ENCODE measurements around the gene GRM4. TPM values are rescaled to one million over a fixed set of nuclear protein-coding genes. Genes with fewer than 3 reads are reported as not detected.
"Not testable (repeated sequence)": the region's sequence is repeated elsewhere in the genome, so short reads cannot be mapped to it uniquely, and the experiment has no call there.

Gene GRM4
- 0.36 TPM for polyA plus RNA-seq (2013, experiment 1 of 2; ENCODE audit: insufficient read length)
- 0.63 TPM for polyA plus RNA-seq (2013, experiment 2 of 2; ENCODE audit: insufficient read length)

GRCh38 chr6:34146021-34146782, at the start of gene GRM4:
TSS of gene GRM4 (minus strand) at chr6:34146087. CDS start at chr6:34133496, 12,591 bp downstream.
- no peak for DNase-seq

GRCh38 chr6:34194772-34195171, 48.9 kb upstream of the GRM4 start:
- no peak for DNase-seq

- DNase-seq = no peak
Measured at GRCh38 chr6:34190504-34191122, 44.7 kb upstream of the GRM4 start.

- no peak for DNase-seq
Measured at GRCh38 chr6:34189806-34190503, 44.1 kb upstream of the GRM4 start.

- not testable (repeated sequence) for DNase-seq
Measured at GRCh38 chr6:34184726-34185125, 38.8 kb upstream of the GRM4 start.

GRCh38 chr6:34182751-34183531, 37.1 kb upstream of the GRM4 start:
- DNase-seq = no peak

GRCh38 chr6:34181908-34182307, 36.0 kb upstream of the GRM4 start:
- DNase-seq = no peak

GRCh38 chr6:34179106-34179720, 33.3 kb upstream of the GRM4 start:
- no peak for DNase-seq

GRCh38 chr6:34178357-34179105, 32.6 kb upstream of the GRM4 start:
- no peak for DNase-seq

- no peak for DNase-seq
Measured at GRCh38 chr6:34177181-34177591, 31.3 kb upstream of the GRM4 start.

- DNase-seq = no peak
Measured at GRCh38 chr6:34176261-34177031, 30.6 kb upstream of the GRM4 start.

- DNase-seq = no peak
Measured at GRCh38 chr6:34174846-34175399, 29.0 kb upstream of the GRM4 start.

- no peak for DNase-seq
Measured at GRCh38 chr6:34172961-34173775, 27.3 kb upstream of the GRM4 start.

GRCh38 chr6:34170346-34170745, 24.5 kb upstream of the GRM4 start:
- DNase-seq = no peak

- no peak for DNase-seq
Measured at GRCh38 chr6:34169897-34170296, 24.0 kb upstream of the GRM4 start.

- DNase-seq = no peak
Measured at GRCh38 chr6:34161857-34162515, 16.1 kb upstream of the GRM4 start.

- DNase-seq = no peak
Measured at GRCh38 chr6:34159844-34160243, 14.0 kb upstream of the GRM4 start.

GRCh38 chr6:34158876-34159275, 13.0 kb upstream of the GRM4 start:
- DNase-seq = no peak

GRCh38 chr6:34157851-34158250, 12.0 kb upstream of the GRM4 start:
- DNase-seq = no peak
